ENCODE data around the gene PTPRN2.

The PTPRN2 gene

GRCh38 chr7:158016180-158017097, 571.2 kb downstream of the PTPRN2 start:
- no peak for DNase-seq

- no peak for DNase-seq
Observed at GRCh38 chr7:158015403-158016179, 572.0 kb downstream of the PTPRN2 start.

GRCh38 chr7:158014976-158015375, 572.6 kb downstream of the PTPRN2 start:
- DNase-seq, result no peak

- no peak for DNase-seq
Observed at GRCh38 chr7:158013085-158013668, 574.4 kb downstream of the PTPRN2 start.

GRCh38 chr7:158011941-158012340, 575.7 kb downstream of the PTPRN2 start:
- DNase-seq, result no peak

- DNase-seq, result no peak
Observed at GRCh38 chr7:158010961-158011693, 576.5 kb downstream of the PTPRN2 start.

DNA sequence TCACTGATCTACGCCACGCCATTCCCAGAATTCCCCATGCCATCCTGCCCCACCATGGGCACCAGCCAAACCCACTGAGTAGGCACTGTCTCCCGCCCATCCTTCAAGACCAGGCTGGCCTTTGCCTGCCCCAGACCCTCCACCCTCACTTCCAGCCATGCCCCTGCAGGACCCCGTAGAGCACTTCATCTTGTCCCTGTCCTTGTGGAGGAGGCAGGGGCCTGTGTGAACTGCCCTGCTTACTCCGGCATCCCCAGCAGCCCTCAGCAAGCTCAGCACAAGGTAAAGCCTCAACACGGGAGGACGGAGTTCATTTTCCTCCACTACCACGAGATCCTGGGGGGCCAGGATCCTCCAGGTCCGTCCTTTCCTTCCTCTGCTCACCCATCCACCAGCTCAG, 577.7 kb downstream of the PTPRN2 start:
- no peak for DNase-seq

DNA sequence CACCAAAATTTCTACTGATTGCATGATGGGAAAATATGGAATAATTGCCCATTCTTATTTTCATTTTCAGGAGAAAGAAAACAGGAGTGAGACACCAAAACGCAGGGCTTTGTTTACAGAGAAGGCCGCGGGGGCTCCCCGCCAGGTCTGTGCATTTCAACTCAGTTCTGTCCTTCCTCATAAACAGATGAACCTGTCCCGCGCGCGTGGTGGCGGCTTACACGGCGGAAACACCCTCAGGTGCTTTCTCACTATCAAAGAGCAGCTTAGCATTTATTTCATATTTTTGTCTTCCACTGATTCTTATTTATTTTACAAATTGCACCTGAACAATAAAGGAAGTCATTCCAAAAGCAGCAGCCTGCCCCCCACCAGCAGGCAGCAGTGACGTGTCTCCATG, 579.4 kb downstream of the PTPRN2 start:
- no peak for DNase-seq

DNA sequence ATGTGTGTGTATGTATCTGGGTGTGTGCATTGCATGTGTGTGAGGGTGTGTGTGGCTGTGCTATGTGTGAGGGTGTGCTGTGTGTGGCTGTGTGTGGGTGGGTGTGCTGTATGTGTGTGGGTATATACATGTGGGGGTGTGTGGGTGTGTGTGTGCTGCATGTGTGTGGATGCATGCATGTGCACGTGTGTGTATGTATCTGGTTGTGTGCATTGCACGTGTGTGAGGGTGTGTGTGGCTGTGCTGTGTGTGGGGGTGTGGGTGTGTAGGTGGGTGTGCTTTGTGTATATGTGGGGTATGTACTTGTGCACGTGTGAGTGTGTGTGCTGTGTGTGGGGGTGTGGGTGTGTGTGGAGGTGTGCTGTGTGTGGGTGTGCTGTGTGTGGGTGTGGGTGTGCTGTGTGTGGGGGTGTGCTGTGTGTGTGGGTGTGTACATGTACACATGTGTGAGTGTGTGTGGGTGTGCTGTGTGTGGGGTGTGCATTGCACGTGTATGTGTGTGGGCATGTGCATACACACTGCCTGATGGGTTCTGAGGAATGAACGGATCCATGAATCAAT, 579.8 kb downstream of the PTPRN2 start:
- DNase-seq, result no peak

- no peak for DNase-seq
Observed at GRCh38 chr7:158006841-158007696, 580.6 kb downstream of the PTPRN2 start.

- no peak for DNase-seq
Observed at GRCh38 chr7:158005531-158005930, 582.1 kb downstream of the PTPRN2 start.

DNA sequence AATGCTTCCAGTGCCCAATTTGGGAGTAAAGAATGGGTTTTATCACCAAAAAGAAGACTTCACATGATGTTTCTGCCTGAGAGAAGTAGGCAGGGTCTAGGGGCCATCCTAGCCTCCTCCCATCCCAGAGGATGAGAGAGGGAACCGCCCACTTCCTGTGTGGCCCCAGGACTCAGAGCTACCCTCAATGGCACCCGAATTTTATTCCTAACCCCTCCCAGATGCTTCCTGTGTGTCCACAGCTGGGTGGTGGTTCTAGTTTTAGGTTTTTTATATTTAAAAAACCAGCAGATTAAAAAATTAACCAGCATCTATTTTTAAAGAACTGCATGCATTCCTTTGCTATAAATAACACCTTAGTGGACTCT, 583.5 kb downstream of the PTPRN2 start:
- DNase-seq, result no peak

DNA sequence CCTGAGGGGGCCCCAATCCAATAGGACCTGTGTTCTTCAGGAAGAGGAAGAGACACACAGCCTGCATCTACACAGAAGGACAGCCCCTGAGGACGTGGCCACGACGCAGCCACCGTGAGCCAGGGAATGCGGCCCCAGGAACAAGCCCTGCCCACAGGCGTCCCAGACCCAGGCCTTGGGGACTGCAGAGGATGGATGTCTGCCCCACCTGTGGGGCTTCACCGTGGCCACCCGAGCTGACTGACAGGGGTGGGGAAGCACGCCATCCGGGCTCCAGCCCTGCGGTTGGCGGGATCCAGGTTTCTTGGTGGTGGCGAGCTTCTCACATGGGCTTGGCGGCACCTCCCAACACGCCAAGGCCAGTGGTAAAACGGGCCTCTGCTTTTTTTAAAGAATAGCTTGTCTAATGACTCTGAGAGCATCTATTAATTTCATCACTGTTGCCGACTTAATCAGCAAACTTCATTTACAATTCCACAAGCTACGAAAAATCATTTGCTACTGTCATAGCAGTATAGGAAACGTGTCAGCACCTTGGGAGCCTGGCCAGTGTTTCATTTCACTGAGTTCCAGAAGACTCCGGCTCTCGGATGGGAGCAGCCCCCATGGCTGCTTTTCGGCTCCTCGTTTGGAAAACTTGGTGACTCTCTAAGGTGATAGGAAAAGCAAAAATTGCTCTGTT, 584.0 kb downstream of the PTPRN2 start:
- no peak for DNase-seq

GRCh38 chr7:158002486-158003080, 585.0 kb downstream of the PTPRN2 start:
- DNase-seq, result no peak

DNA sequence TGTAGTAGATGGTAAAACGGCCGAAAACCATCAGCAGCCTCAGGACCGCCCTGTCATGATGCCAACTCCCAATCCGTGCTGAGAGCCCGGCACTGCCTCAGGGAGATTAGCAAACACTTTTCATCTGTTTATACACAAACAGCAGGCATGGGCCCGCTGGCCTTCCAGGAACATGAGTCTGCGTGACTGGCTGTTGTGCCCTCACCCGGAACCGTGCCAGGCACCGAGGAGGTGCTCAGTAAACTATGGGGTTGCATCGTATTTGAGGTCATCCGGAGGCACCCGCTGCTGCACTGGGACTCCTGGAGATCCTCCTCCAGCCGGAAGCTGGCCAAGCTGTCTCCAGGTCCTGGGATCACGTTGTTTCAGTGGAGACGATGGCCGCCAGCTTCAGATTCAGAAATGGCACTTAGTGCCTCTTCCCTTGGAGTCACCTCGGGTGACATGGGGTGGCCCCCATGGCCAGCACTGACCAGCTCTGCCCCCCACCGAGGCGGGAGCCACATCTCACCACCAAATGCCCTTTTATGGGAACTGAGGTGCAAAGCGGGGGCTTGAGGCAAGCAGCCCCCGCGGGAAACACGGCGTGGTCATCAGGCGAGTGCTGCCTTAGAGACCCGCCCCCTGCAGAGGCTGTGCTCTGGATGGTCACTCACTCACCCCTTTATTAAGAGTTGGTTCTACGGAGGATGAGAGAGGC, 585.9 kb downstream of the PTPRN2 start:
- no peak for DNase-seq

- no peak for DNase-seq
Observed at GRCh38 chr7:158001003-158001402, 586.6 kb downstream of the PTPRN2 start.

DNA sequence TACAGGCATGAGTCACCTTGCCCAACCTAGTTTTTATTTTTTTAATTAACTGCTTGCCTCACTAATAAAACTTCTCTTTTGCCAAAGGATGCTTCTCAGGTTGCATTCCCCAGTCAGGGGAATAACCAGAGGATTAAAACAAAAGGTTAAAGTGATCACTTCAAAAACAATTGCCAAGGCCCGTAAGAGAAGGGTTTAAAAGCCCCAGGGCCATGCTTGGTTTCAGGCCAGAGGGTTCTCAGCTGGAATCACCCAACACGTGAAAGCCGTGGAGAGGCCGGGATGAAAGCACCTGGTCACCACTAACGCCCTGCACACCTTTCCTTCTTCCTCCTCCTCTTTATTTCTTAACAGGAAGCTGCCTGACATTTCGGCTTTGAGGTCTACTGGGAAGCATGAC, 587.5 kb downstream of the PTPRN2 start:
- DNase-seq, result no peak

DNA sequence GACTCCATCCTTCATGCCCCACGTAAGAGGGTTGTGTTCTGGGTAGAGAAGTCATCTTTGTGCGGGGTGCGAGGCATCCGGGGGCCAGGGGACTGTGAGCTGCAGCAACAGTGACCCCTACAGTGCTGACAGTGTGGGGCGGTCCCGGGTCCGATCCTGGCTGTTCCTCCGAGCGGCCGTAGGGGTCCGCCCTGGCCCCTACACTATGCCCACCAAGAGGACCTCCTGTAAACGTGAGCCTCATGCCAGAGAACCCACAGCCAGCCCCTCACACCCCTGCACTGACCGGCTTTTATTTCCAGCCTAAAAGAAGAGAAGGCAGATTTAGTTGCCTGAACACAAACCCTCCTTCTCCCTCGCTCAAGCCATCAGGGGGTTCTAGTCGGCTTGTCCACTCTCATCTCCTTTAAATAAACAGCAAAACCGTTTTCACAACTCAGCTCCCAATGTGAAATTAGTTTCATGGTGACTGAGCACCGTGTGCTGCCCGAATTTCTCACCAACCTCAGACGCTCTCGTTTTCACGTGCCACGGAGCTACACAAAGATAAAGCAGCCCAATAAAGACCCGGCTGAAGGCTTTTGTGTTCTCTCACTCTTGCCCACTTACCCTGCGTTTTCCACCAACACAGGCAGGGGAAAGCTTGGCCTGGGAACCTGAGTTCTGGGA, 588.6 kb downstream of the PTPRN2 start:
- DNase-seq, result no peak

DNA sequence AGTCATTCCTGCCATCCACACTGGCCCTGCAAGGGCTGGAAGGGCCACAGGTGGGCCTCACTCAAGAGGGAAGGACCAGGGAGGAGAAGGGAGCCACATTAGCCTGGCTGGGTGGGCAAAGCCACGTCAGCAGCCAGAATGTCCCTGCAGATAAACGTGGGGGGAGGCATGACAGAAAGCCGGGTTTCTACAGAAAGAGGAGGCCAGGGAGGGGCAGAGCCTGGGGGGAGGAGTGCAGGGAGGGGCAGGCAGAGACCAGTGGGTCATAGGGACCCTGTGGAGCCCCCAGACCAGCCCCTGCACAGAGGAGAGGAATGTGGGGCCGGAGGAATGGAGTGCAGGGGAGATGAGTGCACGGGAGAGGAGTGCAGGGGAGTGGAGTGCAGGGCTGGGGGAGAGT, 590.2 kb downstream of the PTPRN2 start:
- DNase-seq, result no peak

- no peak for DNase-seq
Observed at GRCh38 chr7:157997080-157997440, 590.6 kb downstream of the PTPRN2 start.

Measured in SIG-M5 (cell line).